Measurements from ENCODE around the gene KIF6. TPM values are rescaled to one million over a fixed set of nuclear protein-coding genes. Genes with fewer than 3 reads are reported as not detected.

KIF6 gene
- total and polyA plus RNA-seq, 8 donors = 0.19 to 1.0 (median 0.44) TPM

GRCh38 chr6:39280247-39280731 is 444.9 kb downstream of the KIF6 start:
- Histone ChIP-seq H3K36me3 (no peaks in the 10 kb centered on the region), H3K4me3 (no peak overlapping the region), H3K27me3 (no peaks in the 10 kb centered on the region), H3K9me3 (no peaks in the 10 kb centered on the region), H3K27ac (peak overlapping the region in 2 of 4 donors; percentile 59 to 60), H3K4me1 (no peaks in the 10 kb centered on the region)
- intact Hi-C loops (cut with DNase I) = no loop called here
- 59 to 61% methylated on average over 7 to 8 of the region's 8 CpGs for whole genome bisulfite sequencing, 2 donors
- FAIRE-seq (no peak), DNase-seq (peak in 1 of 6 donors; percentile 35), ATAC-seq (peak; percentile 69 to 92 (median 86))
- TF ChIP-seq CTCF (IDR thresholded peaks at IDR 0.05) = no peak

Other genes starting within 250 kb of the KIF6 start
- 1 to 10 TPM; 4.0 to 9.0 (median 7.2) TPM for gene DAAM2, start 67.0 kb upstream of the KIF6 start, total RNA-seq
- gene DAAM2, start 67.0 kb upstream of the KIF6 start, polyA plus RNA-seq = 10 to 100 TPM in 1 of 2 donors, 1 to 10 TPM in 1; 4.6 to 10.5 TPM
- gene MOCS1, start 209.1 kb upstream of the KIF6 start, total RNA-seq = 10 to 100 TPM in 2 of 6 donors, 1 to 10 TPM in 4; 7.9 to 13.8 (median 8.6) TPM
- 1 to 10 TPM; 6.9 to 8.2 TPM for gene MOCS1, start 209.1 kb upstream of the KIF6 start, polyA plus RNA-seq